Nephron progenitor cell (in vitro differentiated cells): Measurements from ENCODE around the gene MYPOP.

Experiments used
- DNase-seq: peaks from one replicate; pipeline ENCODE4 v3.0.0; 2021
- H3K27ac Mint-ChIP-seq: 2 replicates; pipeline ENCODE4 v1.8.0; 2021; ENCODE audit warnings: mild to moderate bottlenecking, moderate library complexity, mixed read lengths
- H3K27me3 Mint-ChIP-seq: 2 replicates; pipeline ENCODE4 v1.8.0; 2021; ENCODE audit warnings: mild to moderate bottlenecking, low read depth, mixed read lengths; ENCODE audit not compliant: poor library complexity
- H3K36me3 Mint-ChIP-seq: 2 replicates; pipeline ENCODE4 v1.8.0; 2021; ENCODE audit warnings: low read depth, mixed read lengths
- H3K4me1 Mint-ChIP-seq: 2 replicates; pipeline ENCODE4 v1.8.0; 2021; ENCODE audit warnings: mixed read lengths
- H3K4me3 Mint-ChIP-seq: 2 replicates; pipeline ENCODE4 v1.8.0; 2021; ENCODE audit warnings: mild to moderate bottlenecking, moderate library complexity, mixed read lengths
- H3K9me3 Mint-ChIP-seq: 2 replicates; pipeline ENCODE4 v1.8.0; 2021; ENCODE audit warnings: mild to moderate bottlenecking, moderate library complexity, mixed read lengths
- TF ChIP-seq, protein P1 (sequence below): fragments of 200-600 bp; sonication (generic); IDR thresholded peaks from 2 replicates; pipeline ENCODE4 v1.5.0; 2021; ENCODE audit warnings: antibody characterized with exemption

The MYPOP gene

GRCh38 chr19:45847663-45848062 lies 54.8 kb downstream of the MYPOP start:
- DNase-seq = no peak
- Mint-ChIP-seq H3K9me3 (no peaks in the 10 kb centered on the region), H3K4me1 (peaks cover 15% of the 10 kb centered on the region), H3K27ac (peak overlapping the region; percentile 61), H3K27me3 (no peaks in the 10 kb centered on the region), H3K36me3 (peaks cover 78% of the 10 kb centered on the region), H3K4me3 (no peak overlapping the region)
- TF ChIP-seq, protein P1, sequence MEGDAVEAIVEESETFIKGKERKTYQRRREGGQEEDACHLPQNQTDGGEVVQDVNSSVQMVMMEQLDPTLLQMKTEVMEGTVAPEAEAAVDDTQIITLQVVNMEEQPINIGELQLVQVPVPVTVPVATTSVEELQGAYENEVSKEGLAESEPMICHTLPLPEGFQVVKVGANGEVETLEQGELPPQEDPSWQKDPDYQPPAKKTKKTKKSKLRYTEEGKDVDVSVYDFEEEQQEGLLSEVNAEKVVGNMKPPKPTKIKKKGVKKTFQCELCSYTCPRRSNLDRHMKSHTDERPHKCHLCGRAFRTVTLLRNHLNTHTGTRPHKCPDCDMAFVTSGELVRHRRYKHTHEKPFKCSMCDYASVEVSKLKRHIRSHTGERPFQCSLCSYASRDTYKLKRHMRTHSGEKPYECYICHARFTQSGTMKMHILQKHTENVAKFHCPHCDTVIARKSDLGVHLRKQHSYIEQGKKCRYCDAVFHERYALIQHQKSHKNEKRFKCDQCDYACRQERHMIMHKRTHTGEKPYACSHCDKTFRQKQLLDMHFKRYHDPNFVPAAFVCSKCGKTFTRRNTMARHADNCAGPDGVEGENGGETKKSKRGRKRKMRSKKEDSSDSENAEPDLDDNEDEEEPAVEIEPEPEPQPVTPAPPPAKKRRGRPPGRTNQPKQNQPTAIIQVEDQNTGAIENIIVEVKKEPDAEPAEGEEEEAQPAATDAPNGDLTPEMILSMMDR = no peak

GRCh38 chr19:45842198-45842597 lies 60.2 kb downstream of the MYPOP start:
- peaks cover 90% of the 10 kb centered on the region for H3K36me3 Mint-ChIP-seq
- no peak overlapping the region for H3K4me3 Mint-ChIP-seq
- DNase-seq = no peak

More at GRCh38 chr19:45842198-45842597, 60.2 kb downstream of the MYPOP start:
- H3K27ac Mint-ChIP-seq = no peak overlapping the region
- peaks cover under 1% of the 10 kb centered on the region for H3K4me1 Mint-ChIP-seq
- peaks cover 3% of the 10 kb centered on the region for H3K27me3 Mint-ChIP-seq
- TF ChIP-seq, protein P1 = no peak
- H3K9me3 Mint-ChIP-seq = peaks cover 4% of the 10 kb centered on the region
